Measurements from ENCODE around the gene RDH13. TPM values are rescaled to one million over a fixed set of nuclear protein-coding genes. Genes with fewer than 3 reads are reported as not detected.

RDH13 gene
- total and polyA plus RNA-seq, 2 experiments from 2014 or later: 28.0 to 36.5 TPM

DNA sequence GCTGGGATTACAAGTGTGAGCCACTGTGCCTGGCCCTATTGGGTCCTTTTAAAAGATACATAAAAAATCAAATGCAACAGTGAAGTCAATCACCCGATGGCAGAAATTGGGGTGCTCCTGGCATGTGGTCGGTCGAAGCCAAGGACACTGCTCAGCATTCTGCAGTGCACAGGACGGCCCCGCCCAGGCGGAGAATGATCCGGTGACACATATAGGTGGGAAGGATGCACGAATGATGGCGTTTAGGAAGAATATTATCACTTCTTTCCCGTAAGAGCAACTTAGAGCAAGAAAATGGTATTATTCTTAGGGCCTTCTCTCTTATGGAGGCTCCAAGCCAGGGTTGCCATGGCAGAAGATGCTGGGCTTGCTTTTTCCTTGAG, 21.7 kb downstream of the RDH13 start:
- Histone ChIP-seq H3K27ac (ENCODE audit: low read depth) (no peak overlapping the region), H4K20me1 (replicated peaks; ENCODE audit: insufficient read depth) (peaks cover 24% of the 10 kb centered on the region; the same call in 1 of the 2 replicates), H3F3A (replicated peaks; ENCODE audit: low read depth) (no peaks in the 10 kb centered on the region), H3K79me2 (replicated peaks; ENCODE audit: insufficient read depth) (peaks cover 27% of the 10 kb centered on the region; the same call in 1 of the 2 replicates), H3K27me3 (ENCODE audit: insufficient read depth) (no peaks in the 10 kb centered on the region), H3K36me3 (ENCODE audit: insufficient read depth) (no peaks in the 10 kb centered on the region), H3K4me1 (ENCODE audit: insufficient read depth) (no peaks in the 10 kb centered on the region), H3K9me2 (ENCODE audit: insufficient read depth) (no peaks in the 10 kb centered on the region), H3K4me2 (no peak overlapping the region), H2AFZ (no peak overlapping the region), H3K4me3 (no peak overlapping the region)
- no peak overlapping the region for H3K27ac Mint-ChIP-seq
- peaks cover 34% of the 10 kb centered on the region for H3K36me3 Mint-ChIP-seq (ENCODE audit: low read depth)
- no peak overlapping the region for H3K4me3 Mint-ChIP-seq
- ATAC-seq: no peak
- H3K9me3 Mint-ChIP-seq: no peaks in the 10 kb centered on the region
- no peaks in the 10 kb centered on the region for H3K4me1 Mint-ChIP-seq
- H3K27me3 Mint-ChIP-seq (ENCODE audit: insufficient read depth, low read depth, poor library complexity): peaks cover 6% of the 10 kb centered on the region
- no peak for DNase-seq (ENCODE audit: low spot score)
- no peak for TF ChIP-seq EZH2phosphoT487 (IDR thresholded peaks at IDR 0.05; ENCODE audit: unreplicated experiment)
- no peak for TF ChIP-seq EZH2 (IDR thresholded peaks at IDR 0.05; ENCODE audit: low read depth, unreplicated experiment)
- TF ChIP-seq, protein P1, sequence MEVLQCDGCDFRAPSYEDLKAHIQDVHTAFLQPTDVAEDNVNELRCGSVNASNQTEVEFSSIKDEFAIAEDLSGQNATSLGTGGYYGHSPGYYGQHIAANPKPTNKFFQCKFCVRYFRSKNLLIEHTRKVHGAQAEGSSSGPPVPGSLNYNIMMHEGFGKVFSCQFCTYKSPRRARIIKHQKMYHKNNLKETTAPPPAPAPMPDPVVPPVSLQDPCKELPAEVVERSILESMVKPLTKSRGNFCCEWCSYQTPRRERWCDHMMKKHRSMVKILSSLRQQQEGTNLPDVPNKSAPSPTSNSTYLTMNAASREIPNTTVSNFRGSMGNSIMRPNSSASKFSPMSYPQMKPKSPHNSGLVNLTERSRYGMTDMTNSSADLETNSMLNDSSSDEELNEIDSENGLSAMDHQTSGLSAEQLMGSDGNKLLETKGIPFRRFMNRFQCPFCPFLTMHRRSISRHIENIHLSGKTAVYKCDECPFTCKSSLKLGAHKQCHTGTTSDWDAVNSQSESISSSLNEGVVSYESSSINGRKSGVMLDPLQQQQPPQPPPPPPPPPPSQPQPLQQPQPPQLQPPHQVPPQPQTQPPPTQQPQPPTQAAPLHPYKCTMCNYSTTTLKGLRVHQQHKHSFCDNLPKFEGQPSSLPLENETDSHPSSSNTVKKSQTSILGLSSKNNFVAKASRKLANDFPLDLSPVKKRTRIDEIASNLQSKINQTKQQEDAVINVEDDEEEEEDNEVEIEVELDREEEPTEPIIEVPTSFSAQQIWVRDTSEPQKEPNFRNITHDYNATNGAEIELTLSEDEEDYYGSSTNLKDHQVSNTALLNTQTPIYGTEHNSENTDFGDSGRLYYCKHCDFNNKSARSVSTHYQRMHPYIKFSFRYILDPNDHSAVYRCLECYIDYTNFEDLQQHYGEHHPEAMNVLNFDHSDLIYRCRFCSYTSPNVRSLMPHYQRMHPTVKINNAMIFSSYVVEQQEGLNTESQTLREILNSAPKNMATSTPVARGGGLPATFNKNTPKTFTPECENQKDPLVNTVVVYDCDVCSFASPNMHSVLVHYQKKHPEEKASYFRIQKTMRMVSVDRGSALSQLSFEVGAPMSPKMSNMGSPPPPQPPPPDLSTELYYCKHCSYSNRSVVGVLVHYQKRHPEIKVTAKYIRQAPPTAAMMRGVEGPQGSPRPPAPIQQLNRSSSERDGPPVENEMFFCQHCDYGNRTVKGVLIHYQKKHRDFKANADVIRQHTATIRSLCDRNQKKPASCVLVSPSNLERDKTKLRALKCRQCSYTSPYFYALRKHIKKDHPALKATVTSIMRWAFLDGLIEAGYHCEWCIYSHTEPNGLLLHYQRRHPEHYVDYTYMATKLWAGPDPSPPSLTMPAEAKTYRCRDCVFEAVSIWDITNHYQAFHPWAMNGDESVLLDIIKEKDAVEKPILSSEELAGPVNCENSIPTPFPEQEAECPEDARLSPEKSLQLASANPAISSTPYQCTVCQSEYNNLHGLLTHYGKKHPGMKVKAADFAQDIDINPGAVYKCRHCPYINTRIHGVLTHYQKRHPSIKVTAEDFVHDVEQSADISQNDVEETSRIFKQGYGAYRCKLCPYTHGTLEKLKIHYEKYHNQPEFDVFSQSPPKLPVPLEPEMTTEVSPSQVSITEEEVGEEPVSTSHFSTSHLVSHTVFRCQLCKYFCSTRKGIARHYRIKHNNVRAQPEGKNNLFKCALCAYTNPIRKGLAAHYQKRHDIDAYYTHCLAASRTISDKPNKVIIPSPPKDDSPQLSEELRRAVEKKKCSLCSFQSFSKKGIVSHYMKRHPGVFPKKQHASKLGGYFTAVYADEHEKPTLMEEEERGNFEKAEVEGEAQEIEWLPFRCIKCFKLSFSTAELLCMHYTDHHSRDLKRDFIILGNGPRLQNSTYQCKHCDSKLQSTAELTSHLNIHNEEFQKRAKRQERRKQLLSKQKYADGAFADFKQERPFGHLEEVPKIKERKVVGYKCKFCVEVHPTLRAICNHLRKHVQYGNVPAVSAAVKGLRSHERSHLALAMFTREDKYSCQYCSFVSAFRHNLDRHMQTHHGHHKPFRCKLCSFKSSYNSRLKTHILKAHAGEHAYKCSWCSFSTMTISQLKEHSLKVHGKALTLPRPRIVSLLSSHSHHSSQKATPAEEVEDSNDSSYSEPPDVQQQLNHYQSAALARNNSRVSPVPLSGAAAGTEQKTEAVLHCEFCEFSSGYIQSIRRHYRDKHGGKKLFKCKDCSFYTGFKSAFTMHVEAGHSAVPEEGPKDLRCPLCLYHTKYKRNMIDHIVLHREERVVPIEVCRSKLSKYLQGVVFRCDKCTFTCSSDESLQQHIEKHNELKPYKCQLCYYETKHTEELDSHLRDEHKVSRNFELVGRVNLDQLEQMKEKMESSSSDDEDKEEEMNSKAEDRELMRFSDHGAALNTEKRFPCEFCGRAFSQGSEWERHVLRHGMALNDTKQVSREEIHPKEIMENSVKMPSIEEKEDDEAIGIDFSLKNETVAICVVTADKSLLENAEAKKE (CRISPR knock-in tag; IDR thresholded peaks at IDR 0.05): no peak
- no peak for TF ChIP-seq POLR2AphosphoS5 (IDR thresholded peaks at IDR 0.05; ENCODE audit: low read depth)
- no peak for TF ChIP-seq NANOG (IDR thresholded peaks at IDR 0.05; ENCODE audit: borderline replicate concordance)
- TF ChIP-seq, protein P2, sequence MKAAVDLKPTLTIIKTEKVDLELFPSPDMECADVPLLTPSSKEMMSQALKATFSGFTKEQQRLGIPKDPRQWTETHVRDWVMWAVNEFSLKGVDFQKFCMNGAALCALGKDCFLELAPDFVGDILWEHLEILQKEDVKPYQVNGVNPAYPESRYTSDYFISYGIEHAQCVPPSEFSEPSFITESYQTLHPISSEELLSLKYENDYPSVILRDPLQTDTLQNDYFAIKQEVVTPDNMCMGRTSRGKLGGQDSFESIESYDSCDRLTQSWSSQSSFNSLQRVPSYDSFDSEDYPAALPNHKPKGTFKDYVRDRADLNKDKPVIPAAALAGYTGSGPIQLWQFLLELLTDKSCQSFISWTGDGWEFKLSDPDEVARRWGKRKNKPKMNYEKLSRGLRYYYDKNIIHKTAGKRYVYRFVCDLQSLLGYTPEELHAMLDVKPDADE (IDR thresholded peaks at IDR 0.05): no peak
- TF ChIP-seq ZNF114 (CRISPR knock-in tag; IDR thresholded peaks at IDR 0.05): no peak
- no peak for TF ChIP-seq JUNB (IDR thresholded peaks at IDR 0.05; ENCODE audit: unreplicated experiment)
- TF ChIP-seq ZNF331 (CRISPR knock-in tag; IDR thresholded peaks at IDR 0.05; ENCODE audit: low read depth): no peak
- TF ChIP-seq REST (IDR thresholded peaks at IDR 0.05; ENCODE audit: unreplicated experiment): no peak
- TF ChIP-seq STAT1 (IDR thresholded peaks at IDR 0.05; ENCODE audit: unreplicated experiment): no peak
- TF ChIP-seq CREB1 (CRISPR knock-in tag; IDR thresholded peaks at IDR 0.05; ENCODE audit: low read depth): no peak
- TF ChIP-seq, protein P3, sequence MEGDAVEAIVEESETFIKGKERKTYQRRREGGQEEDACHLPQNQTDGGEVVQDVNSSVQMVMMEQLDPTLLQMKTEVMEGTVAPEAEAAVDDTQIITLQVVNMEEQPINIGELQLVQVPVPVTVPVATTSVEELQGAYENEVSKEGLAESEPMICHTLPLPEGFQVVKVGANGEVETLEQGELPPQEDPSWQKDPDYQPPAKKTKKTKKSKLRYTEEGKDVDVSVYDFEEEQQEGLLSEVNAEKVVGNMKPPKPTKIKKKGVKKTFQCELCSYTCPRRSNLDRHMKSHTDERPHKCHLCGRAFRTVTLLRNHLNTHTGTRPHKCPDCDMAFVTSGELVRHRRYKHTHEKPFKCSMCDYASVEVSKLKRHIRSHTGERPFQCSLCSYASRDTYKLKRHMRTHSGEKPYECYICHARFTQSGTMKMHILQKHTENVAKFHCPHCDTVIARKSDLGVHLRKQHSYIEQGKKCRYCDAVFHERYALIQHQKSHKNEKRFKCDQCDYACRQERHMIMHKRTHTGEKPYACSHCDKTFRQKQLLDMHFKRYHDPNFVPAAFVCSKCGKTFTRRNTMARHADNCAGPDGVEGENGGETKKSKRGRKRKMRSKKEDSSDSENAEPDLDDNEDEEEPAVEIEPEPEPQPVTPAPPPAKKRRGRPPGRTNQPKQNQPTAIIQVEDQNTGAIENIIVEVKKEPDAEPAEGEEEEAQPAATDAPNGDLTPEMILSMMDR (conservative IDR thresholded peaks at IDR 0.05; ENCODE audit: low read depth in 2 of 2): no peak
